Neural cell (in vitro differentiated cells): Measurements from ENCODE around the gene TAB3. TPM values are rescaled to one million over a fixed set of nuclear protein-coding genes. Genes with fewer than 3 reads are reported as not detected.

Experiments
- H2AFZ ChIP-seq: fragments of 200-600, 300-800 bp; sonication (generic), shearing (Covaris generic); 2 replicates; pipeline ENCODE4 v1.6.0; 2014; ENCODE audit warnings: low read depth, mild to moderate bottlenecking, antibody characterized with exemption, low read length, moderate library complexity
- H3F3A ChIP-seq: fragments of 200-600 bp; shearing (Covaris generic); 2 replicates; pipeline ENCODE4 v1.6.1; 2016; ENCODE audit warnings: mild to moderate bottlenecking, moderate library complexity, mixed read lengths, antibody characterized with exemption, low read length; ENCODE audit not compliant: insufficient read depth, poor library complexity, severe bottlenecking
- H3K27ac ChIP-seq: fragments of 200-600, 300-800 bp; sonication (generic), shearing (Covaris generic); 2 replicates; pipeline ENCODE4 v1.5.1; 2014; ENCODE audit warnings: mild to moderate bottlenecking, low read length, moderate library complexity
- H3K27me3 ChIP-seq: fragments of 300-800, 200-600 bp; sonication (generic), shearing (Covaris generic); 2 replicates; pipeline ENCODE4 v1.6.0; 2014; ENCODE audit warnings: mild to moderate bottlenecking, low read depth, low read length, moderate library complexity; ENCODE audit not compliant: insufficient read depth
- H3K36me3 ChIP-seq: fragments of 300-800, 200-600 bp; sonication (generic), shearing (Covaris generic); 2 replicates; pipeline ENCODE4 v1.5.1; 2014; ENCODE audit warnings: mild to moderate bottlenecking, antibody characterized with exemption, low read length, moderate library complexity; ENCODE audit not compliant: insufficient read depth
- H3K4me2 ChIP-seq: fragments of 300-800, 200-600 bp; sonication (generic), shearing (Covaris generic); 2 replicates; pipeline ENCODE4 v1.6.0; 2014; ENCODE audit warnings: mild to moderate bottlenecking, low read length
- H3K4me3 ChIP-seq: fragments of 300-800, 200-600 bp; sonication (generic), shearing (Covaris generic); 2 replicates; pipeline ENCODE4 v1.5.1; 2014; ENCODE audit warnings: mild to moderate bottlenecking, low read length, moderate library complexity
- H3K79me2 ChIP-seq: fragments of 200-600 bp; shearing (Covaris generic); replicated peaks from 2 replicates; pipeline ENCODE4 v1.6.0; 2014; ENCODE audit warnings: mild to moderate bottlenecking, low read length, moderate library complexity; ENCODE audit not compliant: insufficient read depth
- H3K9ac ChIP-seq: fragments of 300-800, 200-600 bp; sonication (generic), shearing (Covaris generic); 2 replicates; pipeline ENCODE4 v1.6.1; 2016; ENCODE audit warnings: mild to moderate bottlenecking, low read length, mixed read lengths
- H3K9me2 ChIP-seq: fragments of 200-600 bp; shearing (Covaris generic); 2 replicates; pipeline ENCODE4 v1.6.1; 2016; ENCODE audit warnings: mild to moderate bottlenecking, low read length, mixed read lengths; ENCODE audit not compliant: insufficient read depth
- H3K9me3 ChIP-seq: fragments of 200-600, 300-800 bp; sonication (generic), shearing (Covaris generic); 2 replicates; pipeline ENCODE4 v1.6.1; 2016; ENCODE audit warnings: mild to moderate bottlenecking, mixed run types, low read length, moderate library complexity, mixed read lengths
- H4K20me1 ChIP-seq: fragments of 200-600 bp; shearing (Covaris generic); 2 replicates; pipeline ENCODE4 v1.6.1; 2016; ENCODE audit warnings: mild to moderate bottlenecking, mixed run types; ENCODE audit not compliant: insufficient read depth
- EP300 ChIP-seq: fragments of 450-650 bp; conservative IDR thresholded peaks from 2 replicates; pipeline ENCODE4 v1.6.1; 2014; ENCODE audit warnings: antibody characterized with exemption, mild to moderate bottlenecking, moderate library complexity; ENCODE audit not compliant: poor library complexity, severe bottlenecking
- EZH2 ChIP-seq: fragments of 200-600, 300-800 bp; shearing (Covaris generic), sonication (generic); IDR thresholded peaks from 2 replicates; pipeline ENCODE4 v1.6.1; 2014; ENCODE audit warnings: antibody characterized with exemption, low read length, borderline replicate concordance, mild to moderate bottlenecking; ENCODE audit not compliant: insufficient read depth, poor library complexity, severe bottlenecking
- MXI1 ChIP-seq: fragments of 450-650 bp; conservative IDR thresholded peaks from 2 replicates; pipeline ENCODE4 v1.6.1; 2014; ENCODE audit warnings: antibody characterized with exemption, mild to moderate bottlenecking; ENCODE audit not compliant: poor library complexity, severe bottlenecking
- POLR2AphosphoS5 ChIP-seq: IDR thresholded peaks from 2 replicates; pipeline ENCODE4 v1.6.1; 2012
- RAD21 ChIP-seq: fragments of 450-650 bp; conservative IDR thresholded peaks from 2 replicates; pipeline ENCODE4 v1.6.1; 2014; ENCODE audit warnings: antibody characterized with exemption, mild to moderate bottlenecking, moderate library complexity
- SMC3 ChIP-seq: fragments of 450-650 bp; conservative IDR thresholded peaks from 2 replicates; pipeline ENCODE4 v1.6.1; 2014; ENCODE audit warnings: antibody characterized with exemption, mild to moderate bottlenecking, moderate library complexity; ENCODE audit not compliant: poor library complexity
- TAF1 ChIP-seq: IDR thresholded peaks from 2 replicates; pipeline ENCODE4 v1.6.1; 2012; ENCODE audit warnings: low read depth
- polyA plus RNA-seq: library from polyadenylated mRNA; depleted of rRNA; stranded (reverse); fragments of >200 nt; gene quantifications from 2 replicates; pipeline ENCODE4 v1.2.3, GENCODE V29; 2014
- TF ChIP-seq, protein P1 (sequence below): IDR thresholded peaks from 2 replicates; pipeline ENCODE4 v1.6.1; 2012; ENCODE audit warnings: borderline replicate concordance
- TF ChIP-seq, protein P2 (sequence below): fragments of 450-650 bp; IDR thresholded peaks from 2 replicates; pipeline ENCODE4 v1.5.1; 2014; ENCODE audit warnings: antibody characterized with exemption, mild to moderate bottlenecking, moderate library complexity; ENCODE audit not compliant: poor library complexity, severe bottlenecking

Gene TAB3
- polyA plus RNA-seq, 1 donor from 2014 or later: 28.7 TPM

DNA sequence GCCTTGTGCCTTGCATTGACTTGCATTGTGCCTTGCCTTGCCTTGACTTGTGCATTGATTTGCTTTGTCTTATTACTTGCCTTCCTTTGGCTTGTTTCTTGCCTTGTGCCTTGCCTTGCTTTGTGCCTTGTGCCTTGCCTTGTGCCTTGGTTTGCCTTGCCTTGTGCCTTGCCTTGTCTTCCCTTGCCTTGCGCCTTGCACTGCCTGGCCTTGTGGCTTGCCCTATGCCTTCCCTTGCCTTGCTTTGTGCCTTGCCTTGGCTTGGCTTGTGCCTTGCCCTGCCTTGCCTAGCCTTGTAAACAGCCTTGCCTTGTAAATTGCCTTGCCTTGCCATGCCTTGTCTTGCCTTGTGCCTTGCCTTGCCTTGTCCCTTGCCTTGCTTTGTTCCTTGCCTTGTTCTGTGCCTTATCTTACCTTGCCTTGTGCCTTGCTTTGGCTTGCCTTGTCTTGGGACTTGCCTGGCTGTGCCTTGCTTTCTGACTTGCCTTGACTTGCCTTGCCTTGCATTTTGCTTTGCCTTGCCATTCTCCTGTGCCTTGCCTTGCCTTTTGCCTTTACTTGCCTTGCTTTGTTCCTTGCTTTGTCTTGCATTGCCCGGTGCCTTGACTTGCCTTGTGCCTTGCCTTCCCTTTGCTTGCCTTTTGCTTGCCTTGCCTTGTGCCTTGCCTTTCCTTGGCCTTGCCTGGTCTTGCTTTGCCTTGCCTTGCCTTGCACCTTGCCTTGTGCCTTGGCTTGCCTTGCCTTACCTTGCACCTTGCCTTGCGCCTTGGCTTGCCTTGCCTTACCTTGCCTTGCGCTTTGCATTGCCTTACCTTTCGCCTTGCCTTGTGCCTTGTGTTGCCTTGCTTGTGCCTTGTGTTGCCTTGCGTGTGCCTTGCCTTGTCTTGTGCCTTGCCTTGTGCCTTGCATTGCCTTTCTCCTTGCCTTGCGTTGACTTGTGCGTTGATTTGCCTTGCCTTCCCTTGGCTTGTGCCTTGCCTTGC lies 97.5 kb downstream of the TAB3 start:
- Histone ChIP-seq H3K27ac (no peak overlapping the region), H3K79me2 (no peaks in the 10 kb centered on the region), H4K20me1 (no peaks in the 10 kb centered on the region), H2AFZ (no peak overlapping the region), H3K27me3 (no peaks in the 10 kb centered on the region), H3K9me2 (no peaks in the 10 kb centered on the region), H3F3A (no peaks in the 10 kb centered on the region), H3K36me3 (no peaks in the 10 kb centered on the region), H3K9me3 (no peaks in the 10 kb centered on the region), H3K4me3 (no peak overlapping the region), H3K9ac (no peak overlapping the region), H3K4me2 (no peak overlapping the region)
- no peak for TF ChIP-seq TAF1
- TF ChIP-seq EP300: no peak
- TF ChIP-seq, protein P1, sequence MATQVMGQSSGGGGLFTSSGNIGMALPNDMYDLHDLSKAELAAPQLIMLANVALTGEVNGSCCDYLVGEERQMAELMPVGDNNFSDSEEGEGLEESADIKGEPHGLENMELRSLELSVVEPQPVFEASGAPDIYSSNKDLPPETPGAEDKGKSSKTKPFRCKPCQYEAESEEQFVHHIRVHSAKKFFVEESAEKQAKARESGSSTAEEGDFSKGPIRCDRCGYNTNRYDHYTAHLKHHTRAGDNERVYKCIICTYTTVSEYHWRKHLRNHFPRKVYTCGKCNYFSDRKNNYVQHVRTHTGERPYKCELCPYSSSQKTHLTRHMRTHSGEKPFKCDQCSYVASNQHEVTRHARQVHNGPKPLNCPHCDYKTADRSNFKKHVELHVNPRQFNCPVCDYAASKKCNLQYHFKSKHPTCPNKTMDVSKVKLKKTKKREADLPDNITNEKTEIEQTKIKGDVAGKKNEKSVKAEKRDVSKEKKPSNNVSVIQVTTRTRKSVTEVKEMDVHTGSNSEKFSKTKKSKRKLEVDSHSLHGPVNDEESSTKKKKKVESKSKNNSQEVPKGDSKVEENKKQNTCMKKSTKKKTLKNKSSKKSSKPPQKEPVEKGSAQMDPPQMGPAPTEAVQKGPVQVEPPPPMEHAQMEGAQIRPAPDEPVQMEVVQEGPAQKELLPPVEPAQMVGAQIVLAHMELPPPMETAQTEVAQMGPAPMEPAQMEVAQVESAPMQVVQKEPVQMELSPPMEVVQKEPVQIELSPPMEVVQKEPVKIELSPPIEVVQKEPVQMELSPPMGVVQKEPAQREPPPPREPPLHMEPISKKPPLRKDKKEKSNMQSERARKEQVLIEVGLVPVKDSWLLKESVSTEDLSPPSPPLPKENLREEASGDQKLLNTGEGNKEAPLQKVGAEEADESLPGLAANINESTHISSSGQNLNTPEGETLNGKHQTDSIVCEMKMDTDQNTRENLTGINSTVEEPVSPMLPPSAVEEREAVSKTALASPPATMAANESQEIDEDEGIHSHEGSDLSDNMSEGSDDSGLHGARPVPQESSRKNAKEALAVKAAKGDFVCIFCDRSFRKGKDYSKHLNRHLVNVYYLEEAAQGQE: no peak
- no peak for TF ChIP-seq POLR2AphosphoS5

DNA sequence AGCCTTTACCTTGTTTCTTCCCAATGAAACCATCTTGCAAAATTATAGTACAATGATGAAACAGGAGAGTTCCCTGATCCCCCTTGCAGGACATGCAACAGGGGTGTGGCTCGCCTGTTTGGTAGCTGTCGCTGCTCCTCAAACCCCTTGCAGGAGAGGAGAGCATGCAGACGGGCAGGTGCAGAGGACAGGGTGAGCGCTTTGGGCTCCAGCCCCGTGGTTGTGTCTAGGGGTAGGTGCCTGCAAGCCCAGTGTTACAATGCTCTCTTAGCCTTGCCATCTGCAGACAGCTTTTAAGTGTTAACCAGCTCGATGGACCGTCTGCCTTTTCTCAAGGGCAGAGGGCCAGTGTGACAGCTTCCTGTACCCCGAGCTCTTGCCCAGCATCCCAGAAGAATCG lies 102.0 kb downstream of the TAB3 start:
- H3K9me2 ChIP-seq: no peaks in the 10 kb centered on the region
- no peak overlapping the region for H3K4me3 ChIP-seq
- H3K27me3 ChIP-seq: no peaks in the 10 kb centered on the region
- no peaks in the 10 kb centered on the region for H3K36me3 ChIP-seq
- TF ChIP-seq POLR2AphosphoS5: no peak
- TF ChIP-seq RAD21: no peak
- TF ChIP-seq EP300: no peak
- TF ChIP-seq, protein P1: no peak
- no peak for TF ChIP-seq EZH2
- TF ChIP-seq TAF1: no peak
- TF ChIP-seq, protein P2, sequence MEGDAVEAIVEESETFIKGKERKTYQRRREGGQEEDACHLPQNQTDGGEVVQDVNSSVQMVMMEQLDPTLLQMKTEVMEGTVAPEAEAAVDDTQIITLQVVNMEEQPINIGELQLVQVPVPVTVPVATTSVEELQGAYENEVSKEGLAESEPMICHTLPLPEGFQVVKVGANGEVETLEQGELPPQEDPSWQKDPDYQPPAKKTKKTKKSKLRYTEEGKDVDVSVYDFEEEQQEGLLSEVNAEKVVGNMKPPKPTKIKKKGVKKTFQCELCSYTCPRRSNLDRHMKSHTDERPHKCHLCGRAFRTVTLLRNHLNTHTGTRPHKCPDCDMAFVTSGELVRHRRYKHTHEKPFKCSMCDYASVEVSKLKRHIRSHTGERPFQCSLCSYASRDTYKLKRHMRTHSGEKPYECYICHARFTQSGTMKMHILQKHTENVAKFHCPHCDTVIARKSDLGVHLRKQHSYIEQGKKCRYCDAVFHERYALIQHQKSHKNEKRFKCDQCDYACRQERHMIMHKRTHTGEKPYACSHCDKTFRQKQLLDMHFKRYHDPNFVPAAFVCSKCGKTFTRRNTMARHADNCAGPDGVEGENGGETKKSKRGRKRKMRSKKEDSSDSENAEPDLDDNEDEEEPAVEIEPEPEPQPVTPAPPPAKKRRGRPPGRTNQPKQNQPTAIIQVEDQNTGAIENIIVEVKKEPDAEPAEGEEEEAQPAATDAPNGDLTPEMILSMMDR: no peak
- no peak for TF ChIP-seq MXI1
- no peak for TF ChIP-seq SMC3
- no peak overlapping the region for H3K27ac ChIP-seq
- H4K20me1 ChIP-seq: no peaks in the 10 kb centered on the region
- no peak overlapping the region for H3K4me2 ChIP-seq
- H3K79me2 ChIP-seq: no peaks in the 10 kb centered on the region
- no peaks in the 10 kb centered on the region for H3F3A ChIP-seq
- no peak overlapping the region for H2AFZ ChIP-seq
- no peaks in the 10 kb centered on the region for H3K9me3 ChIP-seq
- H3K9ac ChIP-seq: no peak overlapping the region
